IMR-90 (cell line): Measurements from ENCODE around the gene GADD45GIP1. TPM values are rescaled to one million over a fixed set of nuclear protein-coding genes. Genes with fewer than 3 reads are reported as not detected.

ENCODE experiments used
- ATAC-seq: fragments of 200-7000 bp; cut with Tn5 transposase; 2 replicates; pipeline ENCODE4 v1.9.1; 2020; ENCODE audit warnings: low read depth, mild to moderate bottlenecking, moderate library complexity
- BruUV-seq: library from RNA; stranded (reverse); fragments of 400-500 nt; replicated peaks from 2 replicates; lab custom pipeline; 2021; lab: Mats Ljungman, UMichigan
- CTCF ChIA-PET: fragments of 300-600 bp; formaldehyde crosslinking; extraction: SDS; loops from one replicate; lab custom pipeline; 2021; ENCODE audit warnings: antibody characterized with exemption; lab: Yijun Ruan, JAX
- POLR2A ChIA-PET: fragments of 300-600 bp; sonication (Branson Sonifier 250); formaldehyde crosslinking; loops from one replicate; lab custom pipeline; 2022; ENCODE audit warnings: antibody characterized with exemption; ENCODE audit not compliant: unreplicated experiment; lab: Charles Lee
- DNase-seq: peaks from one replicate; pipeline ENCODE4 v3.0.0; 2013
- H2AFZ ChIP-seq: replicated peaks from 2 replicates; pipeline ENCODE3; 2013; ENCODE audit warnings: low read length, mild to moderate bottlenecking; ENCODE audit not compliant: poor library complexity
- H2AK5ac ChIP-seq: 2 replicates; pipeline ENCODE4 v1.6.1; 2013; ENCODE audit warnings: low read depth, low read length, inconsistent platforms
- H2AK9ac ChIP-seq: replicated peaks from 2 replicates; pipeline ENCODE3; 2013; ENCODE audit warnings: mild to moderate bottlenecking, low read depth, low read length, moderate library complexity; ENCODE audit not compliant: poor library complexity
- H2BK120ac ChIP-seq: 2 replicates; pipeline ENCODE4 v1.6.1; 2013; ENCODE audit warnings: low read depth, low read length, inconsistent platforms
- H2BK15ac ChIP-seq: 3 replicates; pipeline ENCODE4 v1.6.1; 2013; ENCODE audit warnings: low read depth, low read length, inconsistent platforms
- H2BK20ac ChIP-seq: 2 replicates; pipeline ENCODE4 v1.6.1; 2013; ENCODE audit warnings: low read depth, mild to moderate bottlenecking, inconsistent platforms, low read length, moderate library complexity
- H2BK5ac ChIP-seq: 2 replicates; pipeline ENCODE4 v1.6.1; 2013; ENCODE audit warnings: mild to moderate bottlenecking, low read depth, low read length, inconsistent platforms; ENCODE audit not compliant: poor library complexity, severe bottlenecking
- H3K14ac ChIP-seq: replicated peaks from 2 replicates; pipeline ENCODE4 v1.6.1; 2013; ENCODE audit warnings: low read depth, low read length, inconsistent platforms
- H3K18ac ChIP-seq: 2 replicates; pipeline ENCODE4 v1.6.1; 2013; ENCODE audit warnings: low read depth, low read length, control low read depth
- H3K23ac ChIP-seq: 2 replicates; pipeline ENCODE4 v1.6.1; 2013; ENCODE audit warnings: low read depth, low read length, inconsistent platforms
- H3K27ac ChIP-seq: 2 replicates; pipeline ENCODE4 v1.5.1; 2013; ENCODE audit warnings: mild to moderate bottlenecking, control low read depth, low read length; ENCODE audit not compliant: insufficient read depth
- H3K27me3 ChIP-seq: 2 replicates; pipeline ENCODE4 v1.6.1; 2013; ENCODE audit warnings: low read length; ENCODE audit not compliant: control insufficient read depth, insufficient read depth
- H3K36me3 ChIP-seq: 2 replicates; pipeline ENCODE4 v1.6.1; 2013; ENCODE audit warnings: low read length, mixed read lengths; ENCODE audit not compliant: control insufficient read depth, insufficient read depth
- H3K4ac ChIP-seq: 2 replicates; pipeline ENCODE4 v1.6.1; 2013; ENCODE audit warnings: low read depth, low read length, inconsistent platforms
- H3K4me1 ChIP-seq: 2 replicates; pipeline ENCODE4 v1.6.1; 2013; ENCODE audit warnings: low read length, mixed read lengths; ENCODE audit not compliant: control insufficient read depth, insufficient read depth
- H3K4me2 ChIP-seq: 2 replicates; pipeline ENCODE4 v1.6.1; 2013; ENCODE audit warnings: low read depth, mild to moderate bottlenecking, control low read depth, low read length, moderate library complexity
- H3K4me3 ChIP-seq: 2 replicates; pipeline ENCODE4 v1.5.1; 2013; ENCODE audit warnings: low read depth, mild to moderate bottlenecking, control low read depth, low read length, moderate library complexity; ENCODE audit not compliant: insufficient read depth
- H3K56ac ChIP-seq: 2 replicates; pipeline ENCODE4 v1.6.1; 2013; ENCODE audit warnings: low read length, inconsistent platforms; ENCODE audit not compliant: insufficient read depth; ENCODE audit errors: extremely low read depth
- H3K79me1 ChIP-seq, 2 experiments: 2 replicates each; pipeline ENCODE4 v1.6.1; 2013; ENCODE audit warnings: low read length in 2 of 2, inconsistent platforms in 1 of 2, low read depth in 1 of 2
- H3K9ac ChIP-seq: 2 replicates; pipeline ENCODE4 v1.6.1; 2013; ENCODE audit warnings: low read depth, low read length, control low read depth
- H3K9me1 ChIP-seq: 2 replicates; pipeline ENCODE4 v1.6.1; 2013; ENCODE audit warnings: low read length, inconsistent platforms; ENCODE audit not compliant: insufficient read depth
- H3K9me3 ChIP-seq: 2 replicates; pipeline ENCODE4 v1.6.1; 2013; ENCODE audit warnings: low read length; ENCODE audit not compliant: control insufficient read depth, insufficient read depth
- H4K20me1 ChIP-seq: 2 replicates; pipeline ENCODE4 v1.6.1; 2013; ENCODE audit warnings: low read length, inconsistent platforms; ENCODE audit not compliant: insufficient read depth
- H4K5ac ChIP-seq: 2 replicates; pipeline ENCODE4 v1.6.1; 2013; ENCODE audit warnings: mild to moderate bottlenecking, low read depth, low read length, control low read depth
- H4K8ac ChIP-seq, 2 experiments: 2 replicates each; pipeline ENCODE4 v1.6.1; 2013; ENCODE audit warnings: low read depth in 2 of 2, low read length in 2 of 2, control low read depth in 1 of 2, inconsistent platforms in 1 of 2
- H4K91ac ChIP-seq: 2 replicates; pipeline ENCODE4 v1.6.1; 2013; ENCODE audit warnings: low read depth, low read length, inconsistent platforms; ENCODE audit not compliant: insufficient read depth
- CEBPB ChIP-seq: IDR thresholded peaks from 2 replicates; pipeline ENCODE4 v1.6.1; 2012; ENCODE audit warnings: low read depth, low read length, improper control_type of control experiment
- CHD1 ChIP-seq: IDR thresholded peaks from 2 replicates; pipeline ENCODE4 v1.6.1; 2012; ENCODE audit warnings: low read depth, low read length, improper control_type of control experiment
- MAFK ChIP-seq: IDR thresholded peaks from 2 replicates; pipeline ENCODE4 v1.6.1; 2012; ENCODE audit warnings: low read depth, low read length, improper control_type of control experiment
- MAZ ChIP-seq: IDR thresholded peaks from 2 replicates; pipeline ENCODE4 v1.6.1; 2012; ENCODE audit warnings: low read depth, mild to moderate bottlenecking, low read length, improper control_type of control experiment, moderate library complexity, borderline replicate concordance
- MXI1 ChIP-seq: IDR thresholded peaks from 2 replicates; pipeline ENCODE4 v1.6.1; 2012; ENCODE audit warnings: low read depth, mild to moderate bottlenecking, low read length, moderate library complexity, borderline replicate concordance
- NFE2L2 ChIP-seq: fragments of 150-350 bp; IDR thresholded peaks from 2 replicates; pipeline ENCODE4 v1.6.1; 2016; ENCODE audit warnings: low read depth, mild to moderate bottlenecking, low read length
- POLR2A ChIP-seq: IDR thresholded peaks from 2 replicates; pipeline ENCODE4 v1.6.1; 2012; ENCODE audit warnings: mild to moderate bottlenecking, low read depth, low read length
- RAD21 ChIP-seq: IDR thresholded peaks from 2 replicates; pipeline ENCODE4 v1.6.1; 2012; ENCODE audit warnings: low read length, improper control_type of control experiment
- RCOR1 ChIP-seq: IDR thresholded peaks from 2 replicates; pipeline ENCODE4 v1.6.1; 2012; ENCODE audit warnings: mild to moderate bottlenecking, low read length, improper control_type of control experiment; ENCODE audit not compliant: insufficient replicate concordance
- SMC3 ChIP-seq: fragments of 150-350 bp; IDR thresholded peaks from 2 replicates; pipeline ENCODE4 v1.6.1; 2016; ENCODE audit warnings: low read depth, mild to moderate bottlenecking, antibody characterized with exemption, low read length, moderate library complexity
- USF2 ChIP-seq: fragments of 150-350 bp; IDR thresholded peaks from 2 replicates; pipeline ENCODE4 v1.6.1; 2017; ENCODE audit warnings: mild to moderate bottlenecking, antibody characterized with exemption, low read length, low read depth
- WGBS, 2 experiments: methylation state at CpG; one replicate each; pipeline versions ENCODE4 v1.1.5 to v1.1.7; 2013; ENCODE audit warnings: missing lambda C conversion rate in 2 of 2; ENCODE audit not compliant: insufficient read length in 1 of 2; ENCODE audit errors: extremely low coverage in 2 of 2; 5-methylcytosine and 5-hydroxymethylcytosine counted together
- dilution Hi-C: fragments of 300-500 bp; cut with HindIII; formaldehyde crosslinking; loops from one replicate; pipeline ENCODE4 v1.14.3; 2018; ENCODE audit warnings: low sequenced_read_pairs; ENCODE audit not compliant: unreplicated experiment
- in situ Hi-C: fragments of 300-500 bp; cut with MboI; formaldehyde crosslinking; loops from 3 replicates; pipeline ENCODE4 v1.14.3; 2019; ENCODE audit warnings: low sequenced_read_pairs, inconsistent platforms, mixed read lengths
- intact Hi-C: fragments of 100-400 bp; cut with micrococcal nuclease; formaldehyde crosslinking; loops from 2 replicates; pipeline ENCODE4 v1.10.0; 2022
- polyA plus RNA-seq, 3 experiments: library from polyadenylated mRNA; depleted of rRNA; stranded (reverse); fragments of >200 nt; gene quantifications; 2 replicates each; pipeline ENCODE4 v1.2.3, GENCODE V29; 2012; ENCODE audit warnings: low replicate concordance in 1 of 3
- total RNA-seq: library from RNA; depleted of rRNA; stranded (reverse); fragments of >200 nt; gene quantifications from 2 replicates; pipeline ENCODE4 v1.2.3, GENCODE V29; 2012
- TF ChIP-seq, protein P1 (sequence below): fragments of 150-350 bp; IDR thresholded peaks from 2 replicates; pipeline ENCODE4 v1.6.1; 2016; ENCODE audit warnings: low read depth, mild to moderate bottlenecking, low read length, moderate library complexity, borderline replicate concordance
- TF ChIP-seq, protein P2 (sequence below): conservative IDR thresholded peaks from 2 replicates; pipeline ENCODE4 v1.5.1; 2012; ENCODE audit warnings: mild to moderate bottlenecking, low read depth, low read length, improper control_type of control experiment

The GADD45GIP1 gene
- total and polyA plus RNA-seq, 2 of the 4 experiments (the other 2 are of a cell fraction): 13.3 to 42.4 TPM

DNA sequence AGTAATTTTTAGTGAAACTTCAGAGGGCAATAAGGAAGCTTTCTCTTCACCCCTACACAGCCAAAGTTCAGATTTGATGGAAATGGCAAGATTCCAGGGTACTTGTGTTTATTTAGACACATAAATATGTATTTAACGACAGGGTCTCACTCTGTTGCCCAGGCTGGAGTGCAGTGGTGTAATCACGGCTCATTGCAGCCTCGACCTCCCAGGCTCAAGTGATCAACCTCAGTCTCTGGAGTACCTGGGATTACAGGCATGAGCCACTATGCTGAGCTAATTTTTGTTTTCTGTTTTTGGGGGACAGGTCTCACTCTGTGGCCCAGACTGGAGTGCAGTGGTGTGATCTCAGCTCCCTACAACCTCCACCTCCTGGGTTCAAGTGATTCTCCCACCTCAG, 36.0 kb downstream of the GADD45GIP1 start:
- TF ChIP-seq CEBPB (no peak), RCOR1 (no peak), MXI1 (no peak), POLR2A (no peak), MAZ (no peak), MAFK (no peak), CHD1 (no peak), SMC3 (no peak), NFE2L2 (no peak), USF2 (no peak), RAD21 (no peak)
- TF ChIP-seq, protein P1, sequence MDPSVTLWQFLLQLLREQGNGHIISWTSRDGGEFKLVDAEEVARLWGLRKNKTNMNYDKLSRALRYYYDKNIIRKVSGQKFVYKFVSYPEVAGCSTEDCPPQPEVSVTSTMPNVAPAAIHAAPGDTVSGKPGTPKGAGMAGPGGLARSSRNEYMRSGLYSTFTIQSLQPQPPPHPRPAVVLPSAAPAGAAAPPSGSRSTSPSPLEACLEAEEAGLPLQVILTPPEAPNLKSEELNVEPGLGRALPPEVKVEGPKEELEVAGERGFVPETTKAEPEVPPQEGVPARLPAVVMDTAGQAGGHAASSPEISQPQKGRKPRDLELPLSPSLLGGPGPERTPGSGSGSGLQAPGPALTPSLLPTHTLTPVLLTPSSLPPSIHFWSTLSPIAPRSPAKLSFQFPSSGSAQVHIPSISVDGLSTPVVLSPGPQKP: no peak
- TF ChIP-seq, protein P2, sequence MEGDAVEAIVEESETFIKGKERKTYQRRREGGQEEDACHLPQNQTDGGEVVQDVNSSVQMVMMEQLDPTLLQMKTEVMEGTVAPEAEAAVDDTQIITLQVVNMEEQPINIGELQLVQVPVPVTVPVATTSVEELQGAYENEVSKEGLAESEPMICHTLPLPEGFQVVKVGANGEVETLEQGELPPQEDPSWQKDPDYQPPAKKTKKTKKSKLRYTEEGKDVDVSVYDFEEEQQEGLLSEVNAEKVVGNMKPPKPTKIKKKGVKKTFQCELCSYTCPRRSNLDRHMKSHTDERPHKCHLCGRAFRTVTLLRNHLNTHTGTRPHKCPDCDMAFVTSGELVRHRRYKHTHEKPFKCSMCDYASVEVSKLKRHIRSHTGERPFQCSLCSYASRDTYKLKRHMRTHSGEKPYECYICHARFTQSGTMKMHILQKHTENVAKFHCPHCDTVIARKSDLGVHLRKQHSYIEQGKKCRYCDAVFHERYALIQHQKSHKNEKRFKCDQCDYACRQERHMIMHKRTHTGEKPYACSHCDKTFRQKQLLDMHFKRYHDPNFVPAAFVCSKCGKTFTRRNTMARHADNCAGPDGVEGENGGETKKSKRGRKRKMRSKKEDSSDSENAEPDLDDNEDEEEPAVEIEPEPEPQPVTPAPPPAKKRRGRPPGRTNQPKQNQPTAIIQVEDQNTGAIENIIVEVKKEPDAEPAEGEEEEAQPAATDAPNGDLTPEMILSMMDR: no peak
- H3K4ac ChIP-seq: no peak overlapping the region
- in situ Hi-C loops: no loop called here
- no peak overlapping the region for H3K4me2 ChIP-seq
- no peaks in the 10 kb centered on the region for H3K9me3 ChIP-seq
- ChIA-PET CTCF (interaction anchor here (0.6 kb wide), 1 partner anchor 927 kb away, joined by 3 read pairs; no protein-coding TSS in a partner anchor), POLR2A (interaction anchor here (1.1 kb wide), 1 partner anchor 12 kb away, joined by 4 read pairs; the partner anchor contains the start of gene FARSA)
- no peaks in the 10 kb centered on the region for H3K4me1 ChIP-seq
- no peak overlapping the region for H4K91ac ChIP-seq
- no peak overlapping the region for H3K56ac ChIP-seq
- H2AK9ac ChIP-seq: no peak overlapping the region
- intact Hi-C loops: no loop called here
- DNase-seq (no peak), ATAC-seq (no peak)
- H3K4me3 ChIP-seq: no peak overlapping the region
- no peak overlapping the region for H2BK5ac ChIP-seq
- no peaks in the 10 kb centered on the region; the same call in 1 of the 2 replicates for H4K20me1 ChIP-seq
- H2AK5ac ChIP-seq: no peak overlapping the region
- H3K79me1 ChIP-seq: peaks cover 0 to 10% of the 10 kb centered on the region in 2 experiments; a peak in 1 of 4 replicates
- no peak overlapping the region for H4K8ac ChIP-seq
- H2BK20ac ChIP-seq: no peak overlapping the region
- H4K5ac ChIP-seq: no peak overlapping the region
- H2BK15ac ChIP-seq: no peak overlapping the region
- H3K27ac ChIP-seq: no peak overlapping the region
- no peak overlapping the region for H3K23ac ChIP-seq
- dilution Hi-C loops: no loop called here
- H3K18ac ChIP-seq: no peak overlapping the region
- H3K9me1 ChIP-seq: no peaks in the 10 kb centered on the region
- BruUV-seq: no TSS peak
- no peaks in the 10 kb centered on the region for H3K27me3 ChIP-seq
- no peak overlapping the region for H2AFZ ChIP-seq
- no peak overlapping the region for H3K14ac ChIP-seq
- H3K9ac ChIP-seq: no peak overlapping the region
- peaks cover 30% of the 10 kb centered on the region for H3K36me3 ChIP-seq
- H2BK120ac ChIP-seq: no peak overlapping the region
- no CpG with 5 or more reads among the region's 3 CpGs for WGBS, 2 experiments
